ENCODE data around the gene CEP164. TPM values are rescaled to one million over a fixed set of nuclear protein-coding genes. Genes with fewer than 3 reads are reported as not detected.

Gene CEP164
- polyA plus RNA-seq, 2 donors: 8.0 to 19.8 TPM

DNA sequence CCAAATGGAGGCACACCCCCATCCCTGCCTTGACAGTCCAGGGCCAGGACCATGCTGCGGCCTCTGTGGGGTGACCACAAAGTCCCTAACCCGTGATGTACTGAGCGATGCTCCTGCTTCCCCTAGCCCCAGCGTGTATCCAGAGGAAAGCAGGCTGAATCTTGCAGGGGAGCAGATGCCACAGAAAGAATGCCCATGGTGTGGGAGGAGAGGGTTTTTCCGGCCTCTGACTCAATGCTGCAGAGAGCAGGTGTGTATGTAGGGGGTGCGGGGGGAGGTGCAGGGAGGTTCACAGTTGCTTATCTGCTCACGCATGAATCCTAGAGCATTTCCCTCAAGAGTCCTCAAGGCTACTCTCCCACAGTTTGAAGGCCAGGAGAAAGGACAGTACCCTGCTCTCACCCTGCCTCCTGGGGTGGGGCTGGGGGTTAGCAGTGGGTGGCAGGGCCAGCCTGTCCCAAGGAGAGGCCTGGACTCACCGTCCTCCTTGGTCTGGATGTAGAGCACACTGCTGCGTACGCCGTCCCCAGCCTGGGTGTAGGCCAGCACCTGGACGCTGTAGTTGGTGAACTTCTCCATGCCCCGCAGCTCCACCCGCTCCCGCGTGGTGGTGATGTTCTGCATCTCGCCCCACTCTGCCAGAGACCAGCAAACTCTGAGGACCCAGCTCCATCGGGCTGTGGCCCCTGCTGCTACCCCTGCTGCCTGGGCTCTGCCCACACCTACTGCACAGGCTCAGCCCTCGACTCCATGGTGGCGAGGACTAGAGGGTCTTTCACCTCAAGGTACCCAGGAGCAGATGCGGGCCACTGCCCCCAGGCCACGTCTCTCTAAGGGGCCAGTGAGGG lies 130.8 kb downstream of the CEP164 start:
- WGBS, 2 donors: 80 to 81% methylated on average over 22 of the region's 22 CpGs
- Histone ChIP-seq H3K27me3 (ENCODE audit: control insufficient read depth in 1 of 2, insufficient read depth in 2 of 2, low read length in 2 of 2) (no peaks in the 10 kb centered on the region), H3K27ac (ENCODE audit: low read depth in 2 of 2, low read length in 1 of 2) (no peak overlapping the region), H3K4me1 (ENCODE audit: control insufficient read depth in 2 of 2, insufficient read depth in 2 of 2, low read length in 1 of 2) (no peaks in the 10 kb centered on the region), H3K36me3 (ENCODE audit: control insufficient read depth in 2 of 2, insufficient read depth in 2 of 2, low read length in 1 of 2) (no peaks in the 10 kb centered on the region), H3K9me3 (ENCODE audit: control insufficient read depth in 2 of 2, insufficient read depth in 1 of 2, low read depth in 1 of 2, low read length in 1 of 2) (no peaks in the 10 kb centered on the region), H3K4me3 (ENCODE audit: low read depth in 1 of 2, low read length in 2 of 2) (no peak overlapping the region)

DNA sequence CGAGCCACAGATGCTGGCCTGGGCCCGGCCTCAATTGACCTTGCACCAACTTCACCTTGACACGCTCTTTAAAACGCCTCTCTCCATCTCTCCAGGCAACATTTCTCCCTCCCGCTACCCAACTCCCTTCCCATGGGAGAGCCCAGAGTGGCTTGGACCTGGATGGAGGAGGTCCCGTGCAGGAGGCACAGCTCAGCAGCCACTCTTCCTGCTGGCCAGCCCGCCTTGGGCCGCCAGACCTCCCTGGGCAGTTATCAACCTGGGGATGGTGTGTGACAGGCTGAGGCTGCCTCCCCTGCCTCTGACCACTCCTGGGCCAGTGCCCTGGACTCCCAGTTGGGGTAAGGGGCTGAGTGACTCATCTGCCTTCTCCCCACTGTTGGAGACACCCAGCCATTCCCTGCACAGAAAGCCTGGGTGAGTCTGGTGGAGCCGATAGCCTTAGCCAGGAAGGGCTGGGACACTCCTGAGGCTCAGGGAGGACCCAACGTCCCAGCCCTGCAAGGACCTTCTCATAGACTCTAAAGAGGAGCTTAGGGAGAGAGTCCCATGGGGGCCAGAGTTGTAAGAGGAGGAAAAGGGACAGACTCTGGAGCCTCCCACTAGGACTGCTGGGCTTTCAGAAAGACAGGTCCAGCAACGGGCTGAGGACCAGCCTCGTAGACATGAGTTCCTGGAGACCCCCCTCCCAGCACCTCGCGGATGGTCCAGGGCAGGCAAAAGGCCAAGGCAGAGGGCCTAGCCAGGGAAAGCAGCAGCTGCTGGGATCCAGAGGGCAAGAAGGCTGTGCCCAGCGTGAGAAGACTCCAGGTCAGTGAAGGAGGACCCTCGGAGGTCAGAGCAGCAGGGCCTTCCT lies 131.7 kb downstream of the CEP164 start:
- H3K9me3 ChIP-seq (ENCODE audit: control insufficient read depth in 2 of 2, insufficient read depth in 1 of 2, low read depth in 1 of 2, low read length in 1 of 2): no peaks in the 10 kb centered on the region
- no peak overlapping the region for H3K27ac ChIP-seq (ENCODE audit: low read depth in 2 of 2, low read length in 1 of 2)
- H3K4me1 ChIP-seq (ENCODE audit: control insufficient read depth in 2 of 2, insufficient read depth in 2 of 2, low read length in 1 of 2): no peaks in the 10 kb centered on the region
- WGBS, 2 donors: 78 to 84% methylated on average over 16 of the region's 16 CpGs
- H3K4me3 ChIP-seq (ENCODE audit: low read depth in 1 of 2, low read length in 2 of 2): no peak overlapping the region
- no peaks in the 10 kb centered on the region for H3K27me3 ChIP-seq (ENCODE audit: control insufficient read depth in 1 of 2, insufficient read depth in 2 of 2, low read length in 2 of 2)
- H3K36me3 ChIP-seq (ENCODE audit: control insufficient read depth in 2 of 2, insufficient read depth in 2 of 2, low read length in 1 of 2): no peaks in the 10 kb centered on the region

DNA sequence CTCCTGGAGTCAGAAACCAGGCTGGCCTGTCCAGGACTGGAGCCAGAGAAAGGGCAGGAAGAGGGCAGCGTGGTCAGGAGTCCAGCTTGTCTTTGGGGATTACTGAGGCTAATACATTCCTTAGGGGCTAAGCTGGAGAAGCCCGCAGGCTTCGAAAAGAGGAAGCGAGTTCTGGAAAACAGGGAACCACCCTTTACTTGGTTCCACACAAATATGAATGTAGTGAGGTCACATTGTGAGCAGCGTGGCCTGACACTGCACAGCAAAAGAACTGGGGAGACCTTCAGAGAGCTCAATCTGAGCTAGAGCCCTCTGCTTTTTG lies 132.3 kb downstream of the CEP164 start:
- H3K4me1 ChIP-seq (ENCODE audit: control insufficient read depth in 2 of 2, insufficient read depth in 2 of 2, low read length in 1 of 2): no peaks in the 10 kb centered on the region
- no peak overlapping the region for H3K4me3 ChIP-seq (ENCODE audit: low read depth in 1 of 2, low read length in 2 of 2)
- no peaks in the 10 kb centered on the region for H3K27me3 ChIP-seq (ENCODE audit: control insufficient read depth in 1 of 2, insufficient read depth in 2 of 2, low read length in 2 of 2)
- H3K36me3 ChIP-seq (ENCODE audit: control insufficient read depth in 2 of 2, insufficient read depth in 2 of 2, low read length in 1 of 2): no peaks in the 10 kb centered on the region
- 82 to 87% methylated on average over 5 of the region's 5 CpGs for whole genome bisulfite sequencing, 2 donors
- no peaks in the 10 kb centered on the region for H3K9me3 ChIP-seq (ENCODE audit: control insufficient read depth in 2 of 2, insufficient read depth in 1 of 2, low read depth in 1 of 2, low read length in 1 of 2)
- H3K27ac ChIP-seq (ENCODE audit: low read depth in 2 of 2, low read length in 1 of 2): no peak overlapping the region

DNA sequence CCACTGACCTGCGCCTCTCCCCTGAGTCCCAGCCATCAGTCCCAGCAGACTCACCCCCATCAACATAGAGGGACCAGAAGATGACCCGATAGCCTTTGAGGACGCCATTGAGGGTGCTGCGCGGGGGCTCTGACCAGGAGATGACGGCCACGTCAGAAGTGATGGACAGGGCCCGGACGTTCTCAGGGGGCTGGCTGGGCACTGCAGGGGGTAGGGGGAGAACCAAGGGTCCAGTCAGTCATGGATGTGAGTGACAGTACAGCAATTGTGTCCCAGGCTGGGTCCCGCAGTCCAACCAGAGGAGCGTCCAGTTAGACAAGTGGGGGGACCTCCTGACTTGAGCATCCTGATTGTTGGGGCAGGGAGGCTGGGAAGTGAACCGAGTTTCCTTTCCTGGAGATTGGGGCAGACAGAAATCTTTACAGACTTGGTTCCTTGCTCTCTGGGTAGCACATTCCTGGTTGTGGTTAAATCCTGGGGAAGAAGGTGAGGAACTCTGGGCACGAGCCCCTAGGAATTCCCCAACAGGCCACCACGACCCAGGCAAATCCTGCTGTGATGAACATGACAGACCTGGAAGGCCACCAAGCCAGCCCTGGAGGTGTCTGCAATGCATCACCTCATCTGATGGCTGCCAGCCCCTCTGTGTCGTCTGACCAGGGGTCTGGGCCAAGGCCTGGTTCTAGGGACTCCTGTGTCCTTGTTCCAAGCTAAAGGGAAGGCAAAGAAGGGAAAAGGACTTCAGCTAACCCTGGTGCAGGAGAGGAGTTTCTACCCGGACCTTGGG lies 133.9 kb downstream of the CEP164 start:
- Histone ChIP-seq H3K27ac (ENCODE audit: low read depth in 2 of 2, low read length in 1 of 2) (no peak overlapping the region), H3K36me3 (ENCODE audit: control insufficient read depth in 2 of 2, insufficient read depth in 2 of 2, low read length in 1 of 2) (no peaks in the 10 kb centered on the region), H3K4me1 (ENCODE audit: control insufficient read depth in 2 of 2, insufficient read depth in 2 of 2, low read length in 1 of 2) (no peaks in the 10 kb centered on the region), H3K9me3 (ENCODE audit: control insufficient read depth in 2 of 2, insufficient read depth in 1 of 2, low read depth in 1 of 2, low read length in 1 of 2) (no peaks in the 10 kb centered on the region), H3K4me3 (ENCODE audit: low read depth in 1 of 2, low read length in 2 of 2) (no peak overlapping the region), H3K27me3 (ENCODE audit: control insufficient read depth in 1 of 2, insufficient read depth in 2 of 2, low read length in 2 of 2) (no peaks in the 10 kb centered on the region)
- WGBS, 2 donors: 85 to 86% methylated on average over 16 of the region's 16 CpGs

DNA sequence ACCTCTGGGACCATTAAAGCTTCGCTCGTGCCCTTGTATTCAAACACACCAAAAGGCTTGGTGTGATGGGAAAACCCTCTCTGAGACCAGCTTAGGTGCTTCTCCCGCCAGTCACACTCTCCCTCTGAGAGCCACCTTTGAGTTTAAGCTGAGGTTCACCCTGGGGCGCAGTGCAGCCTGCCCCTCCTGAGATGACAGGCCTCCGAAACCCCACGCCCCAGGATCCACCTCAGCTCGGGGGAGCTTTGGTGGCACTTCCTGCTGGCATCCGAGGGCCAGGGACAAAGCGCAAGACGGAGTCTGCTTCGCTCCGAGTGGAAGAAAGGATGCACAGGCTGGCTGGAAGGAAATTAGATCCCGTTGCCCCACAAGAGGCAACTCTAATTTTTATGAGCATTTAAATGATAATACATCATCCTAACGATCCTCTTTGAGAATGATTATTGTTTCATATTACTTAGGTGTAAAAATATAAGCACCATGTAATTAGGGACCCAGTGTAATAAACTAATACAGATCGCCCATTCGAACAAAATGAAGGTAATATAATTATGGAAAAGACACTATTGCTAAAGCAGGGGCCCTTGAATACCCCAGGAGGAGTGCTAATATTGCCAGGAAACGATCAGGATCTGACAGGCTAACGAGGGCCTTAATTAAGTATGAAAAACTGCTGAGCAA lies 134.7 kb downstream of the CEP164 start:
- no peak overlapping the region for H3K27ac ChIP-seq (ENCODE audit: low read depth in 2 of 2, low read length in 1 of 2)
- WGBS, 2 donors: 83% methylated on average over 18 of the region's 18 CpGs

DNA sequence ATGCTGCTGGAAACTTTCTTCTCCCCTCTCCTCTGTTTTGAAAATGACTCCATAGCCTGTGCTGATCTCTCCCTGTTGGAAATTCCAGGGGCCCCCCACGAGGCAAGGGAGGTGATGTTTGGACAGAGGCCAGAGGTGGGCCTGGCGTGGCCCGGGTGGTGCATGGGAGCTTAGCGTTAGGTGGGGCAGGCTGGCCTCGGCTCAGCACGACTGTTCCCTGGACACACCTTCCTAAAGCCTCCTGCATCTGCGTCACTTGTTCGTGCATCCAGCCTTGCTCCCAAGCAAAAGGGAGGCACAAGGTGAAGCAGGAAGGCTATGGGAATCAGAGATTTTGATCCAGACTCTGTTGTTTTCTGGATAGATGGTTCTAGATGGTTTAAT lies 135.2 kb downstream of the CEP164 start:
- H3K9me3 ChIP-seq (ENCODE audit: control insufficient read depth in 2 of 2, insufficient read depth in 1 of 2, low read depth in 1 of 2, low read length in 1 of 2): no peaks in the 10 kb centered on the region
- no peak overlapping the region for H3K4me3 ChIP-seq (ENCODE audit: low read depth in 1 of 2, low read length in 2 of 2)
- H3K27ac ChIP-seq (ENCODE audit: low read depth in 2 of 2, low read length in 1 of 2): no peak overlapping the region
- no peaks in the 10 kb centered on the region for H3K36me3 ChIP-seq (ENCODE audit: control insufficient read depth in 2 of 2, insufficient read depth in 2 of 2, low read length in 1 of 2)
- H3K27me3 ChIP-seq (ENCODE audit: control insufficient read depth in 1 of 2, insufficient read depth in 2 of 2, low read length in 2 of 2): no peaks in the 10 kb centered on the region
- 60% methylated on average over 8 of the region's 8 CpGs for WGBS, 2 donors
- H3K4me1 ChIP-seq (ENCODE audit: control insufficient read depth in 2 of 2, insufficient read depth in 2 of 2, low read length in 1 of 2): no peaks in the 10 kb centered on the region

More for the DNA sequence above, 134.7 kb downstream of the CEP164 start:
- Histone ChIP-seq H3K27me3 (ENCODE audit: control insufficient read depth in 1 of 2, insufficient read depth in 2 of 2, low read length in 2 of 2) (no peaks in the 10 kb centered on the region), H3K9me3 (ENCODE audit: control insufficient read depth in 2 of 2, insufficient read depth in 1 of 2, low read depth in 1 of 2, low read length in 1 of 2) (no peaks in the 10 kb centered on the region), H3K4me3 (ENCODE audit: low read depth in 1 of 2, low read length in 2 of 2) (no peak overlapping the region), H3K4me1 (ENCODE audit: control insufficient read depth in 2 of 2, insufficient read depth in 2 of 2, low read length in 1 of 2) (no peaks in the 10 kb centered on the region), H3K36me3 (ENCODE audit: control insufficient read depth in 2 of 2, insufficient read depth in 2 of 2, low read length in 1 of 2) (no peaks in the 10 kb centered on the region)

Other genes starting within 250 kb of the CEP164 start
- 1 to 10 TPM; 6.4 to 7.0 TPM for gene SIK3, start 229.4 kb upstream of the CEP164 start, polyA plus RNA-seq
- gene PAFAH1B2, start 183.6 kb upstream of the CEP164 start, polyA plus RNA-seq: 10 to 100 TPM; 13.9 to 14.0 TPM
- gene SIDT2, start 149.1 kb upstream of the CEP164 start, polyA plus RNA-seq: 10 to 100 TPM in 1 of 2 donors, 1 to 10 TPM in 1; 8.3 to 11.3 TPM
- gene TAGLN, start 128.5 kb upstream of the CEP164 start, polyA plus RNA-seq: 1,000 to 10,000 TPM in 1 of 2 donors, 100 to 1,000 TPM in 1; 469 to 1,217 TPM
- gene PCSK7, start 95.8 kb upstream of the CEP164 start, polyA plus RNA-seq: 10 to 100 TPM; 22.8 to 37.3 TPM
- 1 to 10 TPM; 5.9 to 6.6 TPM for gene RNF214, start 95.2 kb upstream of the CEP164 start, polyA plus RNA-seq
- gene BACE1-AS, start 36.5 kb upstream of the CEP164 start, polyA plus RNA-seq: 1 to 10 TPM; 2.3 to 5.9 TPM
- gene BACE1, start 11.6 kb upstream of the CEP164 start, polyA plus RNA-seq: 1 to 10 TPM; 4.9 to 6.9 TPM

All from esophagus (tissue), 2 donors.